ENCODE measurements around the gene CYTH1.

DNA sequence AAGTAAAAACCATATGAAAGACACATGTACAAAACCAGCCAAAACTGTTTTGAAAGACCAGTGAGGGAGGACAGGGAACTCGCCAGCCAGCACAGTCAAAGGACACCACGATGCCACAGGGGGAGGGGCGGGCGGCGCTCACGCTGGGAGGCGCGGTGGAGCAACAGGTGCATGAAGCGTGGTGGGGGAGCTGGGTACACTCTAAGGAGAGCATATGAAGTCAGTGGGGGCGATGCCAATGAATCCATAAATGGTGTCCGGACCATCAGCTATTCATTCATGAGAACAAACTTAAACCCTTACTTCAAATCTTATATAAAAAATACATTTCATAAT is 103.9 kb downstream of the CYTH1 start:
- TF ChIP-seq, protein P1, sequence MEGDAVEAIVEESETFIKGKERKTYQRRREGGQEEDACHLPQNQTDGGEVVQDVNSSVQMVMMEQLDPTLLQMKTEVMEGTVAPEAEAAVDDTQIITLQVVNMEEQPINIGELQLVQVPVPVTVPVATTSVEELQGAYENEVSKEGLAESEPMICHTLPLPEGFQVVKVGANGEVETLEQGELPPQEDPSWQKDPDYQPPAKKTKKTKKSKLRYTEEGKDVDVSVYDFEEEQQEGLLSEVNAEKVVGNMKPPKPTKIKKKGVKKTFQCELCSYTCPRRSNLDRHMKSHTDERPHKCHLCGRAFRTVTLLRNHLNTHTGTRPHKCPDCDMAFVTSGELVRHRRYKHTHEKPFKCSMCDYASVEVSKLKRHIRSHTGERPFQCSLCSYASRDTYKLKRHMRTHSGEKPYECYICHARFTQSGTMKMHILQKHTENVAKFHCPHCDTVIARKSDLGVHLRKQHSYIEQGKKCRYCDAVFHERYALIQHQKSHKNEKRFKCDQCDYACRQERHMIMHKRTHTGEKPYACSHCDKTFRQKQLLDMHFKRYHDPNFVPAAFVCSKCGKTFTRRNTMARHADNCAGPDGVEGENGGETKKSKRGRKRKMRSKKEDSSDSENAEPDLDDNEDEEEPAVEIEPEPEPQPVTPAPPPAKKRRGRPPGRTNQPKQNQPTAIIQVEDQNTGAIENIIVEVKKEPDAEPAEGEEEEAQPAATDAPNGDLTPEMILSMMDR (IDR thresholded peaks at IDR 0.05), result no peak
- no peak for TF ChIP-seq POLR2A (IDR thresholded peaks at IDR 0.05)

Measured in testis (tissue), 2 donors.